ENCODE measurements around the gene DKK3. TPM values are rescaled to one million over a fixed set of nuclear protein-coding genes. Genes with fewer than 3 reads are reported as not detected.

DKK3 gene
- total RNA-seq, 1 donor from 2014 or later = 287 TPM

DNA sequence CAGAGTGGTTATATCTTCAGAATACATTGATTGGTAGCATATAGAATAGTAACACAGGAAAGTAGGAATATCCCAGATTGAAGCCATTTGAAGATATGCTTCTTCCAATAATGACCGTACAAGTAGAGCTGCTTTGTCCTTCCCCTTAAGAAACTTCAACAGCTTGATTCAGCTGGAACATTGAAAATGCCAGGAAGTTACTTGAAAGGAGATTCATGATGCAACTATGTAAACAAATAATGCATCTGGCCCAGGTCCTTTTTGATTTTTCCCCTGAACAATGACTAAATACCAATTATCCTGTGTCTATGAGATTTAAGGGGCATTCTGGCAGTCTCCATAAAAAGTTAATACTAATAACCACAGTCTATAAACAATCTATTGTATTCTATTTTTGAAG lies 3.0 kb downstream of the DKK3 start:
- peak; percentile 58 for DNase-seq (ENCODE audit: low read depth, low spot score)

DNA sequence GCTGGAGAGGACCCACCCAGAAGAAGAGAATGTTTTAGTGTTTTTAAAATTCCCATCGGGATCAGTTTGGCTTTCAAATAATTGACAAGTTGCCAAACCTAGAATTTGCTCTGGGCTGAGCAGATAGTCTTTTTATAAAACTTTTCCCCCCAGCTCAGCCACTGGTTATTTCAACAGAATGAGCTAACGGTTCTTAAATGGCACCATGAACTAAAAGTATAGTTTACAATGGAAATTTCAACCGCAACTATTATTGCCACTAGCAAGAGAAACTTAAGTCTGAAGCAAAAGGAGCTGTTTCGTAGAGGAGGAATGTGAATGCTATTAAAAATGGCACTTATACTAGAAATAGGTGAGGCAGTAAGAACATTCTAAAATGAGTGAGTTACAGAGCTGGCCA lies 3.4 kb downstream of the DKK3 start:
- no peak for DNase-seq (ENCODE audit: low read depth, low spot score)

DNA sequence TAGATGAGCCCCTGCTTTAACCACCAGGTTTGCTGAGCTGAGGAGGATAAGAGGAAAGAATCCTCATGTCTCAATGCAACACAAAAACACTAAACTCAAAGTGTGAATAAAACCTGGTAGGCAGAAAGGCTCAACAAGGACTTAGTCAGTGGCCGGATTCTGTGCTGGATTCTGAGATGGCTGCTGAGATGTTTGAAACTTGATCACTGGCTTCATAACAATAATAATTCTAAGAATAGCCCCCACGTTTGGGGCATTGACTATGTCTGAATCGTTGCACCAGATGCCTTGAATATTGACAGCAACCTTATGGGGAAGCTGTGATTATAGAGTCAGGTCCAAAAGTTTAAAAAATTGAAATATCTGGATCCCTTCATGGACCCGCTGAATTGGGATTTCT lies 4.6 kb downstream of the DKK3 start:
- no peak for DNase-seq (ENCODE audit: low read depth, low spot score)

DNA sequence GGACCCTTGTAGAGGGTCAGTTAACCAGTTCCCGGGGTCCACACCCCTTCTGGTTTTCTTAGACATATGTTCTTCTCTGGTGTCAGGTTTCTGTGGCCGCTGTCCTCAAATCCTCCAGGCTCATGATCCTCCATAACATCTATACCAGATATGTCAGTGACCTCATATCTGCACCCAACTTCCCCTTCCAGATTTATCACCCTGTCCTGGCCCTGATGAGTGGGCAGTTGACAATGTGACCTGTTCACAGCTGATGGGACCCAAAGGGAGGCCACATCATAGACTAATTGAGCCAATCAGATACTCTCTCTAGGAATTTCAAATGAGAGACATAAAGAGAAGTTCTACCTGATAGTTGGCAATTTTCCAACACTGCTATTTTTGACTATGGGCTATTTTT lies 5.1 kb downstream of the DKK3 start:
- no peak for DNase-seq (ENCODE audit: low read depth, low spot score)

DNA sequence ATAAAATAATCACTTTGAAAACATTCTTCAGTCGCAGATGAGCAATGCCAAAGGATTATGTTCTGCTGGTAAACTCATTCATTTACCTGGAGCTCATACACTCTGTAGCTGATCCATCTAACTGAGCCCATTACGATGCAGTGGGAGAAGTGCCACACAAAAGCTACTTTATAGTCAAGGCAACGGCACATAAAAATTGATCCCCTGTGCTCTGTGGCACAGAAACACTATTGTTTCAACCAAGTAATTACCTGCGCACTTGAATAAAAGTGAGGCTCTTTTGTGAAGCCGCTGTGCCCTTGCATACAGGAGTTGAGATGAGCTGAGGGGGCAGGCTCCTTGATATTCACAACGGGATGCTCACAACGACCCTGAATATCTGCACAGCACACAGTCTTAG lies 7.2 kb downstream of the DKK3 start:
- no peak for DNase-seq (ENCODE audit: low read depth, low spot score)

DNA sequence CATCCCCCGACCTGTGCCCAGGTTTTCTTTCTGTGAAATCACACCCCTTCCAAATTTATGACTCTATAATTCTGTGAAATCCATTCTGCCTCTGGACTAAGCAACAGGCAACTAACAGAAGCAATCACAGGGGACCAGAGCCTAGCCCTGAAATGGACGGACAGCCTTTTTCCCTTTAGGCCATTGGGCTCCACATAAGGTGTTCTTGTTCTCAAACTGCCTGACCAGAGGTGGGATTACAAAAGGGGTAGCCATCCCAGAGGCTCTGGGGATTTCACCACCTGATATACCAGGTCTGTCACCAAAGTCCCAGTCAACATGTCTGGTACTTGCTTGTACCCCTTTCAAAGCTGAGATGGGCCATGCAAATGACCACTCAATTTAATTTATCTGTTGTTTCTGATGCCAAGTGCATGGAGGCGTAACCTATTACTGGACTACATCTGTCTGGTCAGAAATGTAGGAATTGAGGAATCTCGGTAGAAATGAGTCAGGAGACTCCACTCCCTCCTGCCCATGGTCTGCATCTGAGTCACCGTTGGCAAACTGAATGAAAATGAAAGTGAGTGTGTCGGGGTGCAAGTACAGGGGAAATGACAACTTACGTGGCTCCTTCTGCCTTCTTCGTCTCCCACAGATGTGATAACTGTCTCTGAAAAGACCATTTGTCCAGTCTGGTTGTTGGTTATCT lies 10.2 kb downstream of the DKK3 start:
- DNase-seq (ENCODE audit: low read depth, low spot score) = peak; percentile 65

DNA sequence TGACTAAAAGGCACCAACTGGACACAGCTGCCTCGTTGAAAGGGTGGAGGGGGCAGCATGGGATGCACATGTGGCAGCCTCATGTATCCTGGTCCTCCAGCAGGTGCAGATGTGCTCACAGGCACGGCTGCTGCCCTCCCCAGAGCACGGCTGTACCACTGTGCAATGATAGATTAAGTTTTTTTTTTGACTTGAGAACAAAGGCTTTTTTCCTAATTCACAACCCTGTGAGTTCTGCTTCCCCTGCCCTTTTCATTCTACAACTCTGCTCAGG lies 11.4 kb downstream of the DKK3 start:
- no peak for DNase-seq (ENCODE audit: low read depth, low spot score)

DNA sequence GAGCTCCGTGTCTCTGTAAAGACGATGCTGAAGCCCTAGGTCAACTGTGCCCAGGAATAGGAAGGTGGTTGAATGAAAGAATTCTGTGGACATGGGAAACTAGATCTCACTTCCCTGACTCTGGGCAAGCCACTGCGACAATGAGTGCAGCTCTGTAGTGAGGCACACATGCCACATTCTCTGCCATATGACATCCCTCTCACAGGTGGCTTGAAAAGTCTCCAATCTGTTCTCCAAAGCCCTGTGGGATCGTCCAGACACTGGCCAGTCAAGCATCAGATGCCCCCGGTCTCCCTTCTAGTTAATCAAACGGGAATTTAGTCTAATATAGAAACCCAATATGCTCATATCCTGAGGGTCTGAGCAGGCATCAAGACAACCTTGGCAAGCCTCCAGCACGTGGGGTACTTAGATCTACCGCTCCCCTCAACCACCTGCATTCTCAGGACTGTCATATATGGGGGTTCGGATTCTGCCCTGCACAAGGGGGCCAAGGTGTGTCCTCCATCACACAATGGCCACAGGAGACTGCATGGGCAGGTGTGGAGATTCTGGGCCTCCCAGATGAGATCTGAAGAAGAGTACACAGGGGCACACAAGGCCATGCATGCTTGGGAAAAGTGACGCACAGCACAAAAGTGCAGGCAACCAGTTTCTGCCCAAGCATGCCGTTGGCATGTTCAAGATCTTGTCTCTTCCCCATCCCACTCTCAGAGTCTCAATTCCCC lies 11.9 kb downstream of the DKK3 start:
- no peak for DNase-seq (ENCODE audit: low read depth, low spot score)

DNA sequence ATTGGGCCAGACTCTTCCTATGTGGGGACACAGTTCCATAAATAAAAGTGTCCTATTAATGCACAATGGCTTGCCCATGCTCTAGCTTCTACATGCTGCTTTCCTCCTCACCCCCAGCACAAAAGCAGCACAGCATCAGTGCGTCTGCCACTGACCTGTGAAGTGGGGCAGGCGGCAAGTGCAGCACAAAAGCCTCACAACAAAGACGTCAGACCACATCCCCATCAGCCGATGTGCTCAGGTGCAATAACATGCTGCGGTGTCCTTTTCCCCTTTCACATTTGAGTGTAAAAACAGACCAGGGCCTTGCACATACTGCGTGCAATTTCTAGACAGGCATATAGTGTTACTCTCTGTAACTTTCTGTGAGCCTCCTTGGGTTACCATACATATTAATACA lies 12.8 kb downstream of the DKK3 start:
- DNase-seq (ENCODE audit: low read depth, low spot score) = no peak

DNA sequence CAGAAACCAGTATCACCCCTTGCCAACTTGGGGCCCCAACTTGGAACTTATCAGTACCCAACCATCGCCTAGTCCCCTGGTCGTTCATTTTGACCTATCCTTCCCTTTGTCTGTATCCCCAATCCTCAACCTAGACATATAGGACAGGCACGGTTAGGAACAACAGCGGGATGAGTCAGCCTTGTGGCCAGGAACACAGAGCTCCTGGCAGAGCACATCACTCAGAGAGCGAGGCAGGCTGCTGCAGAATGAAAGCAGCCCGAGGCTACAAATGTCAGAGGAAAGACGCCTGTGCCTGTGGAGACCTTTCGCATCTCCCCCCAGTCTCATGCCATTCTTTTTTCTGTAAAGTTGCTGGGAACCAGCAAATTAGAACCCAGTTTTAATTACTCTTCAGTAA lies 14.6 kb downstream of the DKK3 start:
- DNase-seq (ENCODE audit: low read depth, low spot score) = no peak

DNA sequence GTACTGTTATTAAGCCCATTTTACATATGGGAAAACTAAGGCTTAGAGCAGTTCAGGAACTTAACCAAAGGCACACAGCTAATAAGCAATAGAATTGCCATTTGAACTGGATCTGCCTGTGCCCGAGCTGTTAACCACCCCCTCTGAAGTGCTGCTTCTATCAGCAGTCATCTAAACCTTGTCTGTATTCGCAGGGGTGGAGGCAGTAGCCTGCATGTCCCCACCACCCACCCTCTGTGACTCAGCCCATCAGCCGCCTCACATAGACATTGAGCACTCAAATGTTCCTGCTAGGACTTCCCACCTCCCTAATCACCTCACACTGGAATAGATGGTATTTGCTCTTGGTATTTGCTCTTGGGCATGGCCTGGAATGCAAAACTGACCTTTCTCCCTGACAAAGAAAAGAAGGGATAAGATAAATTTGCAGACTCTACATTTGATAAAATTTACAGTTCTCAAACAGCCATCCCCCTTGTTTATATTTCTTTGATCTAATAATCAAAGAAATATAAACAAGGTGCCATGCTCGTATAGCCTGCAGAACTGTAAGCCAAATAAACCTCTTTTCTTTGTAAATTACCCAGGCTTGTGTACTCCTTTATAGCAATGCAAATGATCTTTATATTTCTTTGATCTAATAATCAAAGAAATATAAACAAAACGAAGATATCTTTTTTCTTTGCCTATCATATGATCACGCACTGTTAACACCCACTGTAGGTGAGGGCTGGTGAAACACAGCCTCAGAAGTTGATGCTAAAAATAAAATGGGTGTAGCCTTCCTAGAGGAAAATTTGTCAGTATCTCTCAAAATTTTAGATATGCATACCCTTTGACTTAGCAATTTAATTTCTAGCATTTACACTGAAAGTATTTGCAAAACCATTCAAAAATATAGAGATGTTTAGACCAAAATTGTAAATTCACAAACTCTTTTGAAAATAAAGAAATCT lies 15.9 kb downstream of the DKK3 start:
- DNase-seq (ENCODE audit: low read depth, low spot score) = no peak

DNA sequence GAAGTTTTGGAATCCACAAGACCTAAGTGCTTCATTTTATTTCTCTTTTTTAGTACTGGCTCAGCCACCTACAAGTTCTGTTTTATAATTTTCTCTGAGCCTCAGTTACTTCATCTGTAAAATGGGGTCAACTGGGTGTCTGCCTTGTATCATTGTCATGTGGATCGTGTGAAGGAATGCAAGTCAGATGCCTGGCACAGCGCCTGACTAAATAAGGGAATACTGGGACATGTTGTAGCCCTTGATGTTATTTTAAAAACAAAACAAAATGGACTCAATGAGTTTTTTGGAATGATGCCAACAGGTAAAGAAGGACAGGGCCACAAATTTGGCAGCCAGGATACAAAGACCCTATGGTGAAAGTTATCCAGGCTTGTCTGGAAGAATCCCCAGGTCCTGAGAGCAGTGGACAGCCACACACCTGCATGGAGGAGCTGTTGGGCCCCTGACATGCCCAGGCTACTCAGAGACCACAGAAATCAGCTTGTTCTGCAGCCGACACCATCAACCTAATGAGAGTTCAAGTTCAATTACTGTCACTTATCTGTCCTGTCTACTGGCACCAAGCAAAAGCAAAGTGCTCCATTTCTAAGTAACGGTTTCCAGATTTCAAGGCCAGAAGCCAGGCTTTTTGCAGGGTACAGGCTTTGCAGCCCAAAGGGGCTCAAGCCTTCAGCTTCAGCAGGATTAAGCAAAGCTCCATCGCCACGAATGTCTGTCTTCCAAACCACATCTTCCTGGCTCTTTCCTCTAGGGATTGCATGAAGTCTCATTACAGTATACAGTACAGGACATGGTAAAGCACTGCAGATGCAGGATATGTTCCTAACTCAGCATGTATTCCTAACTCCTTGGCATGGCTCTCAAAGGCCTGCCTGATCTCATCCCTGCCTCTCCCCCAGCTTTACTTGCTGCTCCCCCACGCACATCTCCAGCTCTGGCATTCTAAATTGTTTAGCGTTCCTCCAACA lies 18.4 kb downstream of the DKK3 start:
- no peak for DNase-seq (ENCODE audit: low read depth, low spot score)

DNA sequence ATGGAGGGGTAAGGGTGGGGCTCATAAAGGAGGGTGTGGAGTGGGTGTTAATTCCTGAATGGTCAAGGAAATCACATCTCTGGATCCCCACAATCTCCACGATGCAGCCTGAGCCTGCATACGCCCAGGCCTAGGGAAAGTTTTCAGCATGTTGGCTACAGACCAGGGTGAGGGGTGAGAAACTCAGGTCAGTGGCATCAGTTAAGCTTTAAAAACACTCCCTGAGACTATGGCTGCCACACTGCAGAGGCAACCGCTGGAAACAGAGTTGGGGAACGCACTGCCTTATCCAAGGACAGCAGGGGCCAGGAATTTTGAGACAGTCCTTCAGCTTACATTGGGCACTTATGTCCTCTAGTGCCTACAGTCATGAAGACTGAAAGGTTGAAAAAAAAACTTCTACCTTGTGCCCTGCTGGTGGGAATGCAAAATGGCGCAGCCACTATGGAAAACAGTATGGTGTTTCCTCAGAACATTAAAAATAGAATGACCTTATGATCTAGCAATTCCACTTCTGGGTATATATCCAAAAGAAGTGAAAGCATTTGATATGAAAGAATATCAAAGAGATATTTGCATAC lies 19.7 kb downstream of the DKK3 start:
- no peak for DNase-seq (ENCODE audit: low read depth, low spot score)

DNA sequence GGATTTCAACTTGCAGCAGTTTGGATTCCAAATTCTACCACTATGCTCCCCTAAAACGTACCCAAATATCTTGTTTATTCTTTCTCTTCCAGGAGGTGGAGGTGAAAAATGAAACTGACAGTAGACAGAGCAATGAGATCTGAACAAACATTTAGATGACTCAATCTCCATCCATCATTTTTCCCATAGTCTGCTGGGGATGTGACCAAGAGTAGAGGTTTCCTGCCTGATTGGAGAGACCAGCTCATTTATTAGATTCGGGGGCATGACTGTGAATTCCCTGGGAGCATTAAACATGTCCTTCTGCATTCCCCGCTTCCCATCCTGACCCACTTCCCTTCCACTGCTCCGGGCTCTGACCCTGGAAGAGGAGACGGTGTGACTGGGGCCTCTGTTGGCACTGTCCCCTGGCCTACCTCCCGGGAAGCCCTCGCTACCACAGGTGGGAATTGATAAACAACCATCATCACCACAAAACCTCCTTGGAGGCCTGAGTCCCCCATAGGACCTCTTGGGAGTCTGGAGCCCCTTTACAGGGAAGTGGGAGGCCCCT lies 20.3 kb downstream of the DKK3 start:
- peak; percentile 54 for DNase-seq (ENCODE audit: low read depth, low spot score)

DNA sequence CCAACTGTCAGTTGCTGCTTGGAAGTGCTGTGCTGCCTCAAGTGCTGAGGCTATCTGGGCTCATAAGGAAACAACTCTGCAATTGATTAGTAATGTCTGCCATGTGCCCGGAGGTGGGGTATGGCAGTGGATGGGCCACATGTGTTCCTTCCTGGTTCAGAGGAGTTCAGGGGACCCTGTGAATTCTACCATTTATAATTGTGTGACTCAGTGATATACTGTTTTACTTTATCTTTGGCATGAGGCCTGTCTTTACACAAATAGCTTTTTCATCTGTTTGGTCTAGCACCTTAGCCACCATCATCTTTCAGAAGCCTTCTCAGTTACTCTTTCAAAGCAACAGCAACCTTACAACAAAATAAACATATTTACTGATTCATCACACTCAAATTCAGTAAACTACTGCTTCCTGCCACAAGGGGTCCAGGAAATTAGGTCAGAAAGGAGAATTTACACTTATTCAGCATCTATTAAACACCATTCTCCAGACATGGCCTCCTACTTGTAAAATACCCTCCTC lies 20.9 kb downstream of the DKK3 start:
- no peak for DNase-seq (ENCODE audit: low read depth, low spot score)

DNA sequence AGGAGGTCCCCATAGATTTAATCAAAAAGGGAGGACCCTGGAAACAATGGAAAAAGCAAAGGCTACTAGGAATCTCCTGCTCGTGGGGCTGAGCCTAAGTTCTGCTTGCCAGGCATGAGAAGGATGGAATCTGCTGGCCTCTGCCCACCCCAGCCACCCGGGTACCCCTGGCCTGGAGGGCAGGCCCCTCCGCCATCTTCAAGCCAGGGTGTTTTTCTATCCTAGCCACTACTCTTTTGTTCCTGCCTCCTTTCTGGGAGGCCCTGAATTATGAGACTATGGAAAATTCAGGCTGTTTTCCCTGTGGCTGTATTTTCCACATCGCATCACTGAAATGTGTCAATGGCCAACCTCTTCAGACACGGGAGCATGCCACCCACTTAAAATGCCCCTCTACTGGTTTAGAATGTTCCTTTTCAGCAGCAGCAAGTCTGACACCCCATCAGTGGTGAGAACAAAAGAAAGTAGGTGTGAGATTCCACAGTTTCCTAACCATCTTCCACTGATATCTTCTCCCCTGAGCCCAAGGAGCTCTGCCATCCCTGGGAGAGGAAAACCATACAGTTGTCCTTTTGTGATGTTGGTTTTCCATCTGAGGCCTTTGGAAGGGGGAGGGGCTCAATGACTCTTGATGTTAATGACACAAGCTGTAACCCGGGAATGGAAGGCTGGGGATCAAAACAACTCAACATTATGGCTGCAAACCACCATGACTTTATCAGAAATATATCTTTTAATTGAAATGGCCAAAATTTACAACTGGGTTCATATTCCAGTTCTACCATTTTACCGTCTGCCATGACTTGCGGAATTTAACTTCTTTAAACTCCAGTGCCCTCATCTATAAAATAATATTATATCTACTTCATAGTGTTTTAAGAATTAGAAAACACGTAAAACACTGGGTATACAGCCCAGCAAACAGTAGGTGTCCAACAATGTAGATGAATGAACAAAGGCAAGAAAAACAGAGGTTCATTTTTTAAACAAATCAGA lies 22.2 kb downstream of the DKK3 start:
- no peak for DNase-seq (ENCODE audit: low read depth, low spot score)

DNA sequence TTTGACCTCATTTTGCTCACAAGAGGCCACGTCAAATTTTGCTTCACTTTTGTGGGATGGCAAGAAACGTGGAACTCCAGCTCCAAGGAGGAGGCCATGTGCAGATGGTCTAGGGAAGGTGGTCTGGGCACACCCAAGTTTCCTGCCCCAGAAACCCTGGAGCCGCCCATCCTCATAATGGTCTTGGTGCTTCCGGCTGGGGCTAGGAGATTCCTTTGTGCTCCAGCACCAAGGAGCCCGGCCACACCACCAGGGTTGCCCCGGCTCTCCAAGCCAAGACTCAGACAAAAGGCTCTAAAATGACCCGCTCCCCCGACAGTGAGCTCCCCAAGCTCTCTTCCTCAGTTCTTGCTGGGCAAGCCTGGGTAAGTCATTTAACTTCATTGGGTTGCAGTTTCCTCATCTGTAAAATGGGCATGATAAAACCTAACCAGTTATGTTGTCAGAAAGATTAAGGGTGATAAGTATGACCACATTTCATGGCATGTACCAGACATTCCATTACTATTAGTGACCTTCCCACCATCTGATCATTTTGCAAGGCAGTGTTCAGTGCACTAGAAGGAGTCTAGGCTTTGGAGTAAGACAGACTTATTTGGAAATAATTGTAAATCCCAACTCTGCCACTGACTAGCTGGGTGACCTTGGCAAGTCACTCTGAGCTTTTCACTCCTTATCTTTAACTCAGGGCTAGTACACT lies 23.3 kb downstream of the DKK3 start:
- DNase-seq (ENCODE audit: low read depth, low spot score) = no peak

DNA sequence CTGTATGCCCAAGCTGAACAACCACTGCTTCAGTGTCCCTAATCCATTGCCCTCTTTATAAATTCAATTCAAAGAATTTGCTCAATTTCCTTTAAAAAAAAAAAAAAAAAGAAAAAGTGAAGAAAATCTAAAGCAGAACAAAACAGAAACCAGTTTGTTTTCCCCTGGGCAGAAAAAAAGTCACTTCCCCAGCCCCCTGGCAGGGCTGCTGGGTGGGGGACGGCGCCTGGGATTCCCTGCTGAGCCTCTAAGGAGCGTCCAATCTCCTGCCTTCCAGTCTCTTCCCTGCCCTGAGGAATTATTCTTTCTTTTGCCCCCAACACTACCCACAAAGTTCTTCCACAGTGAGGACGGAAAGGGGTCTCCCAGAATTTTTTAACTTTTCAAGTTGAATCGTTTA lies 23.9 kb downstream of the DKK3 start:
- no peak for DNase-seq (ENCODE audit: low read depth, low spot score)

All from pulmonary artery endothelial cell (primary cell).